Gastrocnemius medialis (tissue), 4 donors: ENCODE data around the gene RARG.

Source experiments
- CTCF ChIP-seq, 5 experiments: fragments of 450-650 bp in 3 of 5; fragments of 200-600 bp in 2 of 5; sonication (generic) in 2 of 5; IDR thresholded peaks in 4 of 5; conservative IDR thresholded peaks in 1 of 5; 1 replicate in 4 of 5; 2 replicates in 1 of 5; pipeline ENCODE4 v1.5.1; 2016 to 2019; ENCODE audit warnings: antibody characterized with exemption in 5 of 5, mild to moderate bottlenecking in 3 of 5, moderate library complexity in 3 of 5
- POLR2A ChIP-seq, 2 donors: fragments of 450-650 bp; IDR thresholded peaks; one replicate each; pipeline ENCODE4 v1.6.1; 2017; ENCODE audit warnings: antibody characterized with exemption in 2 of 2, mild to moderate bottlenecking in 2 of 2, moderate library complexity in 2 of 2

GRCh38 chr12:53236443-53237111, 4.6 kb upstream of the RARG start:
- TF ChIP-seq POLR2A (IDR thresholded peaks at IDR 0.05): no peak
- TF ChIP-seq CTCF (IDR thresholded peaks at IDR 0.05 in 4 of 5, conservative IDR thresholded peaks at IDR 0.05 in 1 of 5): no peak
